NCI-H2171 treated with DMSO at 0.1 percent for 48 hours (cell line): ENCODE results near the gene ISLR.
"Not testable (repeated sequence)": the region's sequence is repeated elsewhere in the genome, so short reads cannot be mapped to it uniquely, and the experiment has no call there.

Experiments
- DNase-seq: peaks from one replicate; lab custom pipeline; 2025; lab: John Stamatoyannopoulos, UW

ISLR gene

GRCh38 chr15:74137537-74137894 lies 36.0 kb upstream of the ISLR start:
- no peak for DNase-seq

GRCh38 chr15:74138642-74139041 lies 34.9 kb upstream of the ISLR start:
- no peak for DNase-seq

- DNase-seq: no peak
Observed at GRCh38 chr15:74141591-74141990, 31.9 kb upstream of the ISLR start.

- DNase-seq: peak; percentile 46
Observed at GRCh38 chr15:74144153-74144775, 29.2 kb upstream of the ISLR start.

GRCh38 chr15:74146277-74146800 lies 27.2 kb upstream of the ISLR start:
- no peak for DNase-seq

GRCh38 chr15:74147051-74147450 lies 26.5 kb upstream of the ISLR start:
- no peak for DNase-seq

GRCh38 chr15:74155766-74156417 lies 17.6 kb upstream of the ISLR start:
- DNase-seq: no peak

- DNase-seq: peak; percentile 86
Observed at GRCh38 chr15:74156678-74157411, 16.7 kb upstream of the ISLR start.

GRCh38 chr15:74157868-74158827 lies 15.4 kb upstream of the ISLR start:
- DNase-seq: no peak

- no peak for DNase-seq
Observed at GRCh38 chr15:74158855-74159650, 14.5 kb upstream of the ISLR start.

- DNase-seq: no peak
Observed at GRCh38 chr15:74159773-74160172, 13.7 kb upstream of the ISLR start.

GRCh38 chr15:74160390-74160789 lies 13.1 kb upstream of the ISLR start:
- DNase-seq: not testable (repeated sequence)

- DNase-seq: not testable (repeated sequence)
Observed at GRCh38 chr15:74162195-74162536, 11.3 kb upstream of the ISLR start.

GRCh38 chr15:74165461-74165860 lies 8.0 kb upstream of the ISLR start:
- DNase-seq: no peak

GRCh38 chr15:74167891-74168331 lies 5.6 kb upstream of the ISLR start:
- DNase-seq: peak; percentile 73

GRCh38 chr15:74168711-74169126 lies 4.8 kb upstream of the ISLR start:
- no peak for DNase-seq

GRCh38 chr15:74170071-74170844 lies 3.3 kb upstream of the ISLR start:
- no peak for DNase-seq

- DNase-seq: no peak
Observed at GRCh38 chr15:74170875-74171578, 2.5 kb upstream of the ISLR start.

GRCh38 chr15:74171965-74172541 lies 1.5 kb upstream of the ISLR start:
- DNase-seq: no peak
